Kidney epithelial cell (primary cell): ENCODE results near the gene RNF43. TPM values are rescaled to one million over a fixed set of nuclear protein-coding genes. Genes with fewer than 3 reads are reported as not detected.

ENCODE experiments used
- DNase-seq: peaks from one replicate; pipeline ENCODE4 v3.0.0-alpha.2; 2010; ENCODE audit warnings: low read depth
- H3K27me3 ChIP-seq: 2 replicates; pipeline ENCODE4 v1.6.0; 2011; ENCODE audit warnings: low read length; ENCODE audit not compliant: control insufficient read depth, insufficient read depth
- H3K36me3 ChIP-seq: 2 replicates; pipeline ENCODE4 v1.5.1; 2011; ENCODE audit warnings: low read length; ENCODE audit not compliant: control insufficient read depth, insufficient read depth
- H3K4me3 ChIP-seq: 2 replicates; pipeline ENCODE4 v1.5.1; 2011; ENCODE audit warnings: low read depth, mild to moderate bottlenecking, control low read depth, low read length
- total RNA-seq: library from RNA; depleted of rRNA; stranded (reverse); fragments of >200 nt; gene quantifications from 2 replicates; pipeline ENCODE4 v1.2.3, GENCODE V29; 2015
- TF ChIP-seq, protein P1 (sequence below): IDR thresholded peaks from 2 replicates; pipeline ENCODE4 v1.5.1; 2011; ENCODE audit warnings: mild to moderate bottlenecking, moderate library complexity, low read length, control low read depth, inconsistent platforms; ENCODE audit not compliant: insufficient read depth, poor library complexity, severe bottlenecking

RNF43 gene
- total RNA-seq, 1 donor from 2014 or later = 2.3 TPM

DNA sequence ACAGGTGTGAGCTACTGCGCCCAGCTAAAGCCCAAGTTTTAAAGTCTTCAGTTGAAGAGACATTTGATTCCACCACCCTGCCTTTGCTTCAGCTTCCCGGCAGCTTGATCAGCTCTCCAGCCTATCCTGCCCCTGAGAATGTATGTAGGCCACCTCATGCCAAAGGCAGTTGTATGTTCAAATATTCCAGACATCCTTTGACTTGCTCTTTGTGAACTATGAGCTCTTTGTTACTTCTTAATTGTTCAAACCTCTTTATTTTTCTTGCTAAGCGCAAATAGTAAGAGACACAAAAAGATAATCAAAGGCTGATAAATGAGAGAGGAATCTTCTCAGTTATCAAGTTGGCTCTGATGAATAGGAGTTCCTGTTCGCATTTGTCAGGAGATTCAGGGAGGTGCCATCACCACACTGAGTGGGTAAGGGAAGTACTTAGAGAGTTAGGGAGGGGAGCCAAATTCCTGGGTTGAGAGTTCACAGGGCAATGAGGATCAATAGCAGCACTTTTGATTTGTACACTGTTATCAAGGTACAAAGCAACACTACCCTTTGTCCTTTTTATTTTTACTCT, 33.4 kb downstream of the RNF43 start:
- Histone ChIP-seq H3K27me3 (no peaks in the 10 kb centered on the region), H3K36me3 (no peaks in the 10 kb centered on the region), H3K4me3 (no peak overlapping the region)
- no peak for DNase-seq
- TF ChIP-seq, protein P1, sequence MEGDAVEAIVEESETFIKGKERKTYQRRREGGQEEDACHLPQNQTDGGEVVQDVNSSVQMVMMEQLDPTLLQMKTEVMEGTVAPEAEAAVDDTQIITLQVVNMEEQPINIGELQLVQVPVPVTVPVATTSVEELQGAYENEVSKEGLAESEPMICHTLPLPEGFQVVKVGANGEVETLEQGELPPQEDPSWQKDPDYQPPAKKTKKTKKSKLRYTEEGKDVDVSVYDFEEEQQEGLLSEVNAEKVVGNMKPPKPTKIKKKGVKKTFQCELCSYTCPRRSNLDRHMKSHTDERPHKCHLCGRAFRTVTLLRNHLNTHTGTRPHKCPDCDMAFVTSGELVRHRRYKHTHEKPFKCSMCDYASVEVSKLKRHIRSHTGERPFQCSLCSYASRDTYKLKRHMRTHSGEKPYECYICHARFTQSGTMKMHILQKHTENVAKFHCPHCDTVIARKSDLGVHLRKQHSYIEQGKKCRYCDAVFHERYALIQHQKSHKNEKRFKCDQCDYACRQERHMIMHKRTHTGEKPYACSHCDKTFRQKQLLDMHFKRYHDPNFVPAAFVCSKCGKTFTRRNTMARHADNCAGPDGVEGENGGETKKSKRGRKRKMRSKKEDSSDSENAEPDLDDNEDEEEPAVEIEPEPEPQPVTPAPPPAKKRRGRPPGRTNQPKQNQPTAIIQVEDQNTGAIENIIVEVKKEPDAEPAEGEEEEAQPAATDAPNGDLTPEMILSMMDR = no peak

DNA sequence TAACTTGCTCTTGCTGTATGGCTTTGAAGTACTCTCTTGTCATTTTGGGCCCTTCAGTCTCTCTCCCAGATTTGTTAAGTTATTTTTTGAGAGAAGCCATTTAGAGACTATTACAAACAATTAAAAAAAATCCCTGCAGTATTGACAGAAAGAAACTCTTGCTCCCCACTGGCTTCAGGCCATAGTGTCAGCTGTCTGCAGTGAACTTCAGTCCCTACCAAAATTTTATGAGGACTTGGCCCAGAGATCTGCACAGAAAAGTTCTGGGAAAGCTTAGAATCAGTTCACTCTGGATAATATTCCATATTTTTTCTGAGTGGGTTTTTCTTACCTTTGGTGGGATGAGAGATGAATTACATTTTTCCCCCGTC, 34.5 kb downstream of the RNF43 start:
- no peak for DNase-seq
- TF ChIP-seq, protein P1 = no peak
- Histone ChIP-seq H3K36me3 (no peaks in the 10 kb centered on the region), H3K27me3 (no peaks in the 10 kb centered on the region), H3K4me3 (no peak overlapping the region)

GRCh38 chr17:58382108-58382871, 35.0 kb downstream of the RNF43 start:
- Histone ChIP-seq H3K4me3 (no peak overlapping the region), H3K27me3 (no peaks in the 10 kb centered on the region), H3K36me3 (no peaks in the 10 kb centered on the region)
- TF ChIP-seq, protein P1 = no peak
- DNase-seq = no peak

DNA sequence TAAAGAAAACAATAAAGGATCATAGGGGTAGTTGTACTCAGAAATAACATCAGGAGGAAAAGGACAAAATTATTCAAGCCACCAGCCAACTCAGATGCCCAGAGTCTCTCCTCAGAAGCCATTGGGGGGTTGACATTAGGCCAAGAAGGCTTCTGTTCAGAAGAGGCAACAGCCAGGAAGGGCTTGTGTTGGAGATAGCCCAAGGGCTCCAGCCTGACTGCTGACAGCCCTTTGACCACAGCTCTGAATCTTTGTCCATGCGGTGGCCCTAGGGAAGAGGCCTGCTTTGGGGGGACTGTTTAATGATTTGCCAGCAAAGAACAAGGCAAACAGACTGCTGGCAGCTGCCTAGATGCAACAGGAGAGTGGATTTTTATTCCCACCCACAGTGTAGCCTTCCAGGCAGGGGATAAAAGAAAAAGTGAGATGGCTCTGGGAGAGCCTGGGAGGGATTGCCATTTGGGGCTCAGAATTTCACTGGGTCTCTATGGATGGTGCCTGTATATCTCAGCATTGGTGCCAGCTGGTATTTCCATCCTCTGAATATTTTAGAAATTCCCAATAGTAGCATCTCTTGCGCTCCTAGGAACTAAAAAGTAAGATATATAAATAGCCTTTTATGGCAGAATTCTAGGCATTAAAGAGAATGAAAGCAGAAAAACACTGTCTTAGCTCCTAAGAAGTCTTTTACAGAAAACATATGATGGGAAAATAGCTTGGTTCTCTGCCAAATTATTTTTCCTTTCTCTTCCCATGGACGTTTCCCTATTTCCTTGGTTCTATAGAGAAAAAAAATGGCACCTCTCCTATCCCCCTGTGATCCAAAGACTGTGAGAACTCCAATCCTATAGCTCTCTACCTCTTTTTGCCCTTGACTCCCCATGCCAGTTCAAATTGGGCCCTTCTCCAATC, 36.0 kb downstream of the RNF43 start:
- H3K27me3 ChIP-seq = no peaks in the 10 kb centered on the region
- no peak overlapping the region for H3K4me3 ChIP-seq
- TF ChIP-seq, protein P1 = no peak
- no peak for DNase-seq
- no peaks in the 10 kb centered on the region for H3K36me3 ChIP-seq

GRCh38 chr17:58380207-58381123, 36.9 kb downstream of the RNF43 start:
- Histone ChIP-seq H3K36me3 (no peaks in the 10 kb centered on the region), H3K27me3 (no peaks in the 10 kb centered on the region), H3K4me3 (no peak overlapping the region)
- no peak for DNase-seq
- TF ChIP-seq, protein P1 = no peak
